HepG2 (cell line): ENCODE data around the gene NAALAD2. TPM values are rescaled to one million over a fixed set of nuclear protein-coding genes. Genes with fewer than 3 reads are reported as not detected.

Source experiments
- ASH2L ChIP-seq: fragments of 300-600, 200-600 bp; sonication (generic); IDR thresholded peaks from 2 replicates; pipeline ENCODE4 v1.7.0; 2017; ENCODE audit warnings: low read depth, mild to moderate bottlenecking, moderate library complexity, mixed read lengths, low read length; ENCODE audit not compliant: insufficient read length
- BRCA1 ChIP-seq: sonication (generic); formaldehyde crosslinking; IDR thresholded peaks from 2 replicates; pipeline ENCODE4 v1.4.0; 2020; ENCODE audit warnings: missing genetic modification reagents
- CEBPG ChIP-seq: IDR thresholded peaks from 2 replicates; pipeline ENCODE4 v1.6.1; 2016
- HNF4A ChIP-seq: sonication (generic); formaldehyde crosslinking; IDR thresholded peaks from 2 replicates; pipeline ENCODE4 v1.4.0; 2020; ENCODE audit warnings: missing genetic modification reagents
- HOXA9 ChIP-seq: sonication (generic); formaldehyde crosslinking; IDR thresholded peaks from 2 replicates; pipeline ENCODE4 v1.8.1; 2022; ENCODE audit warnings: missing genetic modification reagents, mild to moderate bottlenecking, moderate library complexity, borderline replicate concordance
- MAFF ChIP-seq: IDR thresholded peaks from 2 replicates; pipeline ENCODE4 v1.6.1; 2011; ENCODE audit warnings: low read depth, low read length, improper control_type of control experiment
- MED1 ChIP-seq: sonication (generic); formaldehyde crosslinking; IDR thresholded peaks from 2 replicates; pipeline ENCODE4 v1.4.0; 2020; ENCODE audit warnings: missing genetic modification reagents
- MIER3 ChIP-seq: IDR thresholded peaks from 2 replicates; pipeline ENCODE4 v1.6.1; 2016; ENCODE audit warnings: missing compliant biosample characterization, borderline replicate concordance
- PAX8 ChIP-seq: sonication (generic); formaldehyde crosslinking; IDR thresholded peaks from 2 replicates; pipeline ENCODE4 v1.8.0; 2022; ENCODE audit warnings: mild to moderate bottlenecking, missing genetic modification reagents, borderline replicate concordance
- PLRG1 ChIP-seq: fragments of 450-650 bp; conservative IDR thresholded peaks from 2 replicates; pipeline ENCODE4 v1.6.1; 2016
- POGZ ChIP-seq: sonication (generic); formaldehyde crosslinking; IDR thresholded peaks from 2 replicates; pipeline ENCODE4 v1.4.0; 2020; ENCODE audit warnings: mild to moderate bottlenecking, missing genetic modification reagents
- RNF219 ChIP-seq: sonication (generic); formaldehyde crosslinking; IDR thresholded peaks from 2 replicates; pipeline ENCODE4 v1.5.0; 2020; ENCODE audit warnings: mild to moderate bottlenecking, missing genetic modification reagents
- SKI ChIP-seq: fragments of 450-650 bp; IDR thresholded peaks from one replicate; pipeline ENCODE4 v1.6.1; 2018; ENCODE audit warnings: mild to moderate bottlenecking; ENCODE audit not compliant: partially characterized antibody
- SMAD1 ChIP-seq: sonication (generic); formaldehyde crosslinking; IDR thresholded peaks from 2 replicates; pipeline ENCODE4 v1.4.0; 2020; ENCODE audit warnings: missing genetic modification reagents, low read depth, mild to moderate bottlenecking, borderline replicate concordance
- SRSF1 ChIP-seq: fragments of 200-400 bp; formaldehyde crosslinking; optimal IDR thresholded peaks from 2 replicates; pipeline ENCODE3; 2017; ENCODE audit warnings: mild to moderate bottlenecking, low read depth, low read length, moderate library complexity
- SSRP1 ChIP-seq: IDR thresholded peaks from 2 replicates; pipeline ENCODE4 v1.6.1; 2016; ENCODE audit warnings: control low read depth
- TCF12 ChIP-seq, 2 experiments: fragments of 450-650 bp in 1 of 2; sonication (generic) in 1 of 2; formaldehyde crosslinking in 1 of 2; IDR thresholded peaks; 2 replicates each; pipeline versions ENCODE4 v1.6.1 to v1.8.0; 2017 to 2022; ENCODE audit warnings: antibody characterized with exemption in 1 of 2, mild to moderate bottlenecking in 1 of 2, missing genetic modification reagents in 1 of 2, moderate library complexity in 1 of 2
- YY1 ChIP-seq: IDR thresholded peaks from 2 replicates; pipeline ENCODE4 v1.6.1; 2011; ENCODE audit warnings: low read length, low read depth, moderate library complexity, mild to moderate bottlenecking; ENCODE audit not compliant: insufficient read depth, insufficient replicate concordance
- ZMYM2 ChIP-seq: sonication (generic); formaldehyde crosslinking; IDR thresholded peaks from 2 replicates; pipeline ENCODE4 v1.8.0; 2022; ENCODE audit warnings: mild to moderate bottlenecking, missing genetic modification reagents
- ZNF136 ChIP-seq: sonication (generic); formaldehyde crosslinking; IDR thresholded peaks from 2 replicates; pipeline ENCODE4 v1.8.1; 2022; ENCODE audit warnings: low read depth, mild to moderate bottlenecking, moderate library complexity, missing genetic modification reagents
- ZNF292 ChIP-seq: sonication (generic); formaldehyde crosslinking; IDR thresholded peaks from 2 replicates; pipeline ENCODE4 v1.8.1; 2022; ENCODE audit warnings: mild to moderate bottlenecking, low read depth, missing genetic modification reagents, borderline replicate concordance
- ZNF331 ChIP-seq: sonication (generic); formaldehyde crosslinking; IDR thresholded peaks from 2 replicates; pipeline ENCODE4 v1.4.0; 2020; ENCODE audit warnings: missing genetic modification reagents
- ZNF446 ChIP-seq: sonication (generic); formaldehyde crosslinking; IDR thresholded peaks from 2 replicates; pipeline ENCODE4 v1.5.0; 2020; ENCODE audit warnings: mild to moderate bottlenecking, missing genetic modification reagents
- ZNF605 ChIP-seq: sonication (generic); formaldehyde crosslinking; IDR thresholded peaks from 2 replicates; pipeline ENCODE4 v1.8.0; 2022; ENCODE audit warnings: mild to moderate bottlenecking, missing genetic modification reagents
- ZNF639 ChIP-seq: conservative IDR thresholded peaks from 2 replicates; pipeline ENCODE4 v1.6.1; 2018; ENCODE audit warnings: missing genetic modification reagents
- polyA plus RNA-seq, 8 experiments: library from polyadenylated mRNA; depleted of rRNA in 3 of 8; stranded (reverse) in 7 of 8; unstranded in 1 of 8; fragments of >200 nt; fragmentation: Illumina TruSeq in 4 of 8; extraction: Trizol in 4 of 8; gene quantifications; 2 replicates each; pipeline versions ENCODE4 v1.2.1 to v1.2.3, GENCODE V29; 2011 to 2016; ENCODE audit warnings: low read depth in 4 of 8, missing spikeins in 1 of 8, mixed read lengths in 1 of 8; ENCODE audit not compliant: insufficient read depth in 1 of 8
- total RNA-seq, 5 experiments: library from RNA; depleted of rRNA; stranded (reverse); fragments of >200 nt; fragmentation: Illumina TruSeq; extraction: Trizol; gene quantifications; 2 replicates each; pipeline ENCODE4 v1.2.3, GENCODE V29; 2016; ENCODE audit warnings: low read depth in 1 of 5
- TF ChIP-seq, protein P1 (sequence below): sonication (generic); formaldehyde crosslinking; conservative IDR thresholded peaks from 2 replicates; pipeline ENCODE4 v1.5.0; 2020; ENCODE audit warnings: missing genetic modification reagents

Gene NAALAD2
- total and polyA plus RNA-seq, 2 of the 13 experiments (the other 11 are each of a cell fraction or from before 2014, with no cell fraction given) = 8.0 to 8.9 TPM

DNA sequence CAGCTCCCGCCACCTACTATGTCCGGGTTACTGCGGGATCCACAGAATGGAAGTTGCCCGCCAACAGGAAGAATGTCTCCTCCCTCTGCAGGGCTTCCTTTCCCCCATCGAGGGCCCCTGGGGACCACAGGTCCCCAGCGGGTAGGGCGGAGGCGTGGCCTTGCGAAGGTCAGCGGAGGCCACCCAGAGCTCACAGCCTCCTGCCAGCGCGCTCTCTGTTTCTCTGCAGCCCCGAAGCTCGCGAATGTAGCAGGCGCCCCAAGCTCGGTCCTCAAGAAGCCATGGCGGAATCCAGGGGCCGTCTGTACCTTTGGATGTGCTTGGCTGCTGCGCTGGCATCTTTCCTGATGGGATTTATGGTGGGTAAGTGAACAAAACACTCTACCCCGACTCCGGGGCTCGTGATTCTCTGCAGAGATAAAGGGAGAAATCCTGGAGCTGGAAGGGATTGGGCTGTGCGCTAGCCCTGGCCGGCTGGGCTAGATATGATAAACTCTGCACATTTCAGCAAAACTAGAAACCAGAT lies at the start of gene NAALAD2 (continued):
- TF ChIP-seq ZNF605 (no peak), BRCA1 (no peak), SSRP1 (CRISPR knock-in tag) (no peak), SKI (no peak), MED1 (no peak), PLRG1 (no peak), MAFF (no peak), RNF219 (CRISPR knock-in tag) (no peak), ASH2L (no peak), MIER3 (CRISPR knock-in tag) (no peak), ZNF331 (CRISPR knock-in tag) (no peak), ZNF136 (CRISPR knock-in tag) (no peak), CEBPG (CRISPR knock-in tag) (no peak), SRSF1 (no peak), HNF4A (peak; percentile 33; the same call in 1 of the 2 replicates), ZNF446 (no peak), YY1 (peak; percentile 66), HOXA9 (no peak), SMAD1 (CRISPR knock-in tag) (no peak), POGZ (CRISPR knock-in tag) (peak; percentile 69), ZNF292 (CRISPR knock-in tag) (peak; percentile 62; the same call in 1 of the 2 replicates), PAX8 (no peak), ZMYM2 (CRISPR knock-in tag) (no peak), TCF12 (IDR thresholded peaks at IDR 0.05) (no peak), TCF12 (CRISPR knock-in tag; IDR thresholded peaks at IDR 0.05) (no peak), ZNF639 (CRISPR knock-in tag) (no peak)
- TF ChIP-seq, protein P1, sequence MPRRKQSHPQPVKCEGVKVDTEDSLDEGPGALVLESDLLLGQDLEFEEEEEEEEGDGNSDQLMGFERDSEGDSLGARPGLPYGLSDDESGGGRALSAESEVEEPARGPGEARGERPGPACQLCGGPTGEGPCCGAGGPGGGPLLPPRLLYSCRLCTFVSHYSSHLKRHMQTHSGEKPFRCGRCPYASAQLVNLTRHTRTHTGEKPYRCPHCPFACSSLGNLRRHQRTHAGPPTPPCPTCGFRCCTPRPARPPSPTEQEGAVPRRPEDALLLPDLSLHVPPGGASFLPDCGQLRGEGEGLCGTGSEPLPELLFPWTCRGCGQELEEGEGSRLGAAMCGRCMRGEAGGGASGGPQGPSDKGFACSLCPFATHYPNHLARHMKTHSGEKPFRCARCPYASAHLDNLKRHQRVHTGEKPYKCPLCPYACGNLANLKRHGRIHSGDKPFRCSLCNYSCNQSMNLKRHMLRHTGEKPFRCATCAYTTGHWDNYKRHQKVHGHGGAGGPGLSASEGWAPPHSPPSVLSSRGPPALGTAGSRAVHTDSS (CRISPR knock-in tag) = no peak
